Measurements from ENCODE around the gene LYRM9. TPM values are rescaled to one million over a fixed set of nuclear protein-coding genes. Genes with fewer than 3 reads are reported as not detected.
"Not testable (repeated sequence)": the region's sequence is repeated elsewhere in the genome, so short reads cannot be mapped to it uniquely, and the experiment has no call there.

The LYRM9 gene
- total and polyA plus RNA-seq, 2 donors (not counting 1 experiment from before 2014, with no cell fraction given): 9.7 to 13.7 TPM

- Histone ChIP-seq H3K9me3 (ENCODE audit: control insufficient read depth, insufficient read depth, low read depth, low read length) (no peaks in the 10 kb centered on the region), H2AFZ (ENCODE audit: low read length) (no peak overlapping the region), H3K36me3 (ENCODE audit: control insufficient read depth, insufficient read depth, low read length) (no peaks in the 10 kb centered on the region), H4K20me1 (ENCODE audit: control insufficient read depth, extremely low read depth, insufficient read depth, low read length) (no peaks in the 10 kb centered on the region), H3K27me3 (ENCODE audit: control insufficient read depth, insufficient read depth, low read length) (no peaks in the 10 kb centered on the region), H3K4me2 (ENCODE audit: extremely low read depth, insufficient read depth, low read length) (no peak overlapping the region), H3K27ac (ENCODE audit: insufficient read depth, low read length) (no peak overlapping the region), H3K4me3 (replicated peaks in 1 of 4; ENCODE audit: control extremely low read depth in 1 of 4, insufficient read depth in 1 of 4, low read depth in 3 of 4, low read length in 4 of 4) (no peak overlapping the region), H3K4me1 (ENCODE audit: control insufficient read depth, extremely low read depth, insufficient read depth, low read length) (no peaks in the 10 kb centered on the region), H3K79me2 (ENCODE audit: control insufficient read depth, insufficient read depth, low read length) (no peaks in the 10 kb centered on the region), H3K9ac (ENCODE audit: insufficient read depth, low read length) (no peak overlapping the region)
- no peak for TF ChIP-seq EZH2 (IDR thresholded peaks at IDR 0.05; ENCODE audit: low read length, missing control alignments)
- TF ChIP-seq, protein P1, sequence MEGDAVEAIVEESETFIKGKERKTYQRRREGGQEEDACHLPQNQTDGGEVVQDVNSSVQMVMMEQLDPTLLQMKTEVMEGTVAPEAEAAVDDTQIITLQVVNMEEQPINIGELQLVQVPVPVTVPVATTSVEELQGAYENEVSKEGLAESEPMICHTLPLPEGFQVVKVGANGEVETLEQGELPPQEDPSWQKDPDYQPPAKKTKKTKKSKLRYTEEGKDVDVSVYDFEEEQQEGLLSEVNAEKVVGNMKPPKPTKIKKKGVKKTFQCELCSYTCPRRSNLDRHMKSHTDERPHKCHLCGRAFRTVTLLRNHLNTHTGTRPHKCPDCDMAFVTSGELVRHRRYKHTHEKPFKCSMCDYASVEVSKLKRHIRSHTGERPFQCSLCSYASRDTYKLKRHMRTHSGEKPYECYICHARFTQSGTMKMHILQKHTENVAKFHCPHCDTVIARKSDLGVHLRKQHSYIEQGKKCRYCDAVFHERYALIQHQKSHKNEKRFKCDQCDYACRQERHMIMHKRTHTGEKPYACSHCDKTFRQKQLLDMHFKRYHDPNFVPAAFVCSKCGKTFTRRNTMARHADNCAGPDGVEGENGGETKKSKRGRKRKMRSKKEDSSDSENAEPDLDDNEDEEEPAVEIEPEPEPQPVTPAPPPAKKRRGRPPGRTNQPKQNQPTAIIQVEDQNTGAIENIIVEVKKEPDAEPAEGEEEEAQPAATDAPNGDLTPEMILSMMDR (conservative IDR thresholded peaks at IDR 0.05 in 1 of 2, IDR thresholded peaks at IDR 0.05 in 1 of 2; ENCODE audit: low read depth in 1 of 2, low read length in 2 of 2): no peak
- no peak for DNase-seq (ENCODE audit: low read depth in 2 of 2)
Observed at GRCh38 chr17:27853091-27853490, 40.1 kb downstream of the LYRM9 start.

DNA sequence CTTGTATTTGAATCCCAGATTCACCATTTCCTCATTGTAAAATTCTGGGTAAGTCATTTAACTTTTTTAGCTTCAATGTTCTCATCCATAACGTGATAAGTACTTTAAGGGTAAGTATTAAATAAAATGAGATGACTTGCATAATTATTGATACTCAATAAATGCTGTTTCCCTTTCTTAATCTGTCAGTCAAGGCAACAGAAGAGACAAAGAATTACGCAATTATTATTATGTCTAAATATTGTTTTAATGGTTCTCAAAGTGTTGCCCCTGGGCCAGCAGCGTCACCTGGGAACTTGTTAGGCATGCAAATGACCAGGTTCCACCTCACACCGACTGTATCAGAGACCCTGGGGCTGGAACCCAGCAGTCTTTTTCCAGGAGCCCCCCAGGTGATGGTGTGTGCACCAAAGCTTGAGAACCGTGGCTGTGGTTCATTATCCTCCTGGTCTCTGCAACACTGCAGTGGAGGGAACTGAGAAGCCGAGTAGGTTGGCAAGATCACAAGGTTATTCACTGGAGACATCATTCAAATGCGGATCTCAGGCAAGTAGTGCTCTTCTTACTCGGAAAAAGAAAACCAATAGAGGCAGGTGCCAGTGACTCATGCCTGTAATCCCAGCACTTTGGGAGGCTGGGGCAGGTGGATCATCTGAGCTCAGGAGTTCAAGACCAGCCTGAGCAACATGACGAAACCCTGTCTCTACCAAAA lies 43.5 kb downstream of the LYRM9 start:
- Histone ChIP-seq H3K9ac (ENCODE audit: insufficient read depth, low read length) (no peak overlapping the region), H3K4me1 (ENCODE audit: control insufficient read depth, extremely low read depth, insufficient read depth, low read length) (no peaks in the 10 kb centered on the region), H3K27me3 (ENCODE audit: control insufficient read depth, insufficient read depth, low read length) (no peaks in the 10 kb centered on the region), H3K4me3 (replicated peaks in 1 of 4; ENCODE audit: control extremely low read depth in 1 of 4, insufficient read depth in 1 of 4, low read depth in 3 of 4, low read length in 4 of 4) (no peak overlapping the region), H4K20me1 (ENCODE audit: control insufficient read depth, extremely low read depth, insufficient read depth, low read length) (no peaks in the 10 kb centered on the region), H3K79me2 (ENCODE audit: control insufficient read depth, insufficient read depth, low read length) (no peaks in the 10 kb centered on the region), H3K9me3 (ENCODE audit: control insufficient read depth, insufficient read depth, low read depth, low read length) (no peaks in the 10 kb centered on the region), H2AFZ (ENCODE audit: low read length) (no peak overlapping the region), H3K27ac (ENCODE audit: insufficient read depth, low read length) (no peak overlapping the region), H3K4me2 (ENCODE audit: extremely low read depth, insufficient read depth, low read length) (no peak overlapping the region), H3K36me3 (ENCODE audit: control insufficient read depth, insufficient read depth, low read length) (no peaks in the 10 kb centered on the region)
- DNase-seq (ENCODE audit: low read depth in 2 of 2): no peak
- TF ChIP-seq, protein P1 (conservative IDR thresholded peaks at IDR 0.05 in 1 of 2, IDR thresholded peaks at IDR 0.05 in 1 of 2; ENCODE audit: low read depth in 1 of 2, low read length in 2 of 2): no peak
- TF ChIP-seq EZH2 (IDR thresholded peaks at IDR 0.05; ENCODE audit: low read length, missing control alignments): no peak

DNA sequence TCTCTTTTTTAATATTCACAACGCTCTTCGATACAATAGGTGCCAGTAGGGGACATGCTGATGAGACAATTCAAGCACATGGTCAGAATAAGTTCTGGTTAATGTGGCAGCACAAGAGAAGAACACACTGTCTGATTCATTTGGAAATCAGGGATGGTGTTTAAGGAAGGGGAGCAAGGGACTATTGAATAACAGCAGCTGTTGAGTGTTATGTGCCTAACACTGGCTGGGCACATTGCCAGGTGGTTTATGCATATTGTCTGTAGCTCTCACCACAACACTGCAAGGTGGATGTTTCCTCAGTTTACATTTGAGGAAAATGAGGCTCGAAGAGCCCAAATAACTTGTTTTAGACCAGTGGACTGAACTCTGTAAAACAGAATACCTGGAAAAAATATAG lies 44.2 kb downstream of the LYRM9 start:
- no peaks in the 10 kb centered on the region for H3K79me2 ChIP-seq (ENCODE audit: control insufficient read depth, insufficient read depth, low read length)
- H3K9me3 ChIP-seq (ENCODE audit: control insufficient read depth, insufficient read depth, low read depth, low read length): no peaks in the 10 kb centered on the region
- no peaks in the 10 kb centered on the region for H3K27me3 ChIP-seq (ENCODE audit: control insufficient read depth, insufficient read depth, low read length)
- no peaks in the 10 kb centered on the region for H3K36me3 ChIP-seq (ENCODE audit: control insufficient read depth, insufficient read depth, low read length)
- H3K4me2 ChIP-seq (ENCODE audit: extremely low read depth, insufficient read depth, low read length): no peak overlapping the region
- H4K20me1 ChIP-seq (ENCODE audit: control insufficient read depth, extremely low read depth, insufficient read depth, low read length): no peaks in the 10 kb centered on the region
- DNase-seq (ENCODE audit: low read depth in 2 of 2): no peak
- no peak overlapping the region for H3K27ac ChIP-seq (ENCODE audit: insufficient read depth, low read length)
- H3K4me1 ChIP-seq (ENCODE audit: control insufficient read depth, extremely low read depth, insufficient read depth, low read length): no peaks in the 10 kb centered on the region
- H2AFZ ChIP-seq (ENCODE audit: low read length): no peak overlapping the region
- no peak overlapping the region for H3K4me3 ChIP-seq (replicated peaks in 1 of 4; ENCODE audit: control extremely low read depth in 1 of 4, insufficient read depth in 1 of 4, low read depth in 3 of 4, low read length in 4 of 4)
- TF ChIP-seq, protein P1 (conservative IDR thresholded peaks at IDR 0.05 in 1 of 2, IDR thresholded peaks at IDR 0.05 in 1 of 2; ENCODE audit: low read depth in 1 of 2, low read length in 2 of 2): no peak
- TF ChIP-seq EZH2 (IDR thresholded peaks at IDR 0.05; ENCODE audit: low read length, missing control alignments): no peak
- no peak overlapping the region for H3K9ac ChIP-seq (ENCODE audit: insufficient read depth, low read length)

GRCh38 chr17:27846808-27847307 lies 46.3 kb downstream of the LYRM9 start:
- not testable (repeated sequence) for H3K4me1 ChIP-seq (ENCODE audit: control insufficient read depth, extremely low read depth, insufficient read depth, low read length); H3K9me3 ChIP-seq (ENCODE audit: control insufficient read depth, insufficient read depth, low read depth, low read length); H3K36me3 ChIP-seq (ENCODE audit: control insufficient read depth, insufficient read depth, low read length); H3K9ac ChIP-seq (ENCODE audit: insufficient read depth, low read length); H4K20me1 ChIP-seq (ENCODE audit: control insufficient read depth, extremely low read depth, insufficient read depth, low read length); H3K4me3 ChIP-seq (replicated peaks in 1 of 4; ENCODE audit: control extremely low read depth in 1 of 4, insufficient read depth in 1 of 4, low read depth in 3 of 4, low read length in 4 of 4); DNase-seq (ENCODE audit: low read depth in 2 of 2); H3K4me2 ChIP-seq (ENCODE audit: extremely low read depth, insufficient read depth, low read length); H3K27me3 ChIP-seq (ENCODE audit: control insufficient read depth, insufficient read depth, low read length); H3K27ac ChIP-seq (ENCODE audit: insufficient read depth, low read length); H3K79me2 ChIP-seq (ENCODE audit: control insufficient read depth, insufficient read depth, low read length); H2AFZ ChIP-seq (ENCODE audit: low read length)
